Fibroblast of pulmonary artery (primary cell): ENCODE measurements around the gene UBTF.

ENCODE experiments used
- DNase-seq: peaks from one replicate; pipeline ENCODE4 v3.0.0-alpha.2; 2010; ENCODE audit warnings: low read depth
- H3K4me3 ChIP-seq: replicated peaks from 2 replicates; pipeline ENCODE4 v1.5.1; 2011; ENCODE audit warnings: low read depth, mild to moderate bottlenecking, control low read depth, low read length, moderate library complexity
- TF ChIP-seq, protein P1 (sequence below): IDR thresholded peaks from 2 replicates; pipeline ENCODE4 v1.5.1; 2011; ENCODE audit warnings: mild to moderate bottlenecking, control low read depth, low read length, inconsistent platforms; ENCODE audit errors: missing control alignments

Gene UBTF

DNA sequence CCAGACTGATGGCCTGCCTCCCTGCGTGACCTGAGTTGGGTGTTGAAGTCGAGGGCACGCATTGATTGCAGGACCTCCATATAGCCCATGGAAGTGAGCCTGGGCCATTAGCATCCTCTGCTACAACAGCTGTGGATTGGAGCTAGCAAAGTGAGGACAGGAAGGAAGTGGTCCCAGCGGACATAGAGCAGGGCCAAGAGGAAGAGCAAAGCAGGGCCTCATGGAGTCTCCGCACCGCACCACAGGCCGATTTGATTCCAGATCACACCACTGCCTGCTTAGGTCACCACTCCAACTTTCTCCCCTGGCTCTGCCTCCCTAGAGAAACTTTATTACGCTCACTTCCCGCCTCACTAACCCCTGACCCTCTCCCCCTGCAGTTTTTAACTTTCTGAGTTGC is 10.7 kb upstream of the UBTF start:
- TF ChIP-seq, protein P1, sequence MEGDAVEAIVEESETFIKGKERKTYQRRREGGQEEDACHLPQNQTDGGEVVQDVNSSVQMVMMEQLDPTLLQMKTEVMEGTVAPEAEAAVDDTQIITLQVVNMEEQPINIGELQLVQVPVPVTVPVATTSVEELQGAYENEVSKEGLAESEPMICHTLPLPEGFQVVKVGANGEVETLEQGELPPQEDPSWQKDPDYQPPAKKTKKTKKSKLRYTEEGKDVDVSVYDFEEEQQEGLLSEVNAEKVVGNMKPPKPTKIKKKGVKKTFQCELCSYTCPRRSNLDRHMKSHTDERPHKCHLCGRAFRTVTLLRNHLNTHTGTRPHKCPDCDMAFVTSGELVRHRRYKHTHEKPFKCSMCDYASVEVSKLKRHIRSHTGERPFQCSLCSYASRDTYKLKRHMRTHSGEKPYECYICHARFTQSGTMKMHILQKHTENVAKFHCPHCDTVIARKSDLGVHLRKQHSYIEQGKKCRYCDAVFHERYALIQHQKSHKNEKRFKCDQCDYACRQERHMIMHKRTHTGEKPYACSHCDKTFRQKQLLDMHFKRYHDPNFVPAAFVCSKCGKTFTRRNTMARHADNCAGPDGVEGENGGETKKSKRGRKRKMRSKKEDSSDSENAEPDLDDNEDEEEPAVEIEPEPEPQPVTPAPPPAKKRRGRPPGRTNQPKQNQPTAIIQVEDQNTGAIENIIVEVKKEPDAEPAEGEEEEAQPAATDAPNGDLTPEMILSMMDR = no peak
- H3K4me3 ChIP-seq = no peak overlapping the region
- DNase-seq = no peak

DNA sequence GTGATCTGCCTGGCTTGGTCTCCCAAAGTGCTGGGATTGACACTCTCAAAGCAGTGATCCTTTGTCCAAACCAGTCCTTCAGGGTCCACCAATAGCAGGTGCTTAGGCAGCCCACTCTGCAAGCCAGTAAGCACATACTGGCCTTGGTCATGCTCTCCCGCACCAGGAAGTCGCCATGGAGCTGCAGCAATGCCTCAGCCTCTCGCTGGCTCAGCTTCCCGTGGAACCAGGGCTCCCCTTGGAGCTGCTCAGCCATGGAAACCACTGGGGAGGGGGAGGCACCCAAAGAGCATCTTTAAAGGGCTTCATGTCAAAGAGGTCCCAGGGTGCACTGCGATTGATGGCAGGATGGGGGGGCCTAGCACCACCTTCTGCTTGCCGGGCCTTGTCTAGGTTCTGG is 9.6 kb upstream of the UBTF start:
- DNase-seq = no peak
- H3K4me3 ChIP-seq = no peak overlapping the region
- TF ChIP-seq, protein P1 = no peak

DNA sequence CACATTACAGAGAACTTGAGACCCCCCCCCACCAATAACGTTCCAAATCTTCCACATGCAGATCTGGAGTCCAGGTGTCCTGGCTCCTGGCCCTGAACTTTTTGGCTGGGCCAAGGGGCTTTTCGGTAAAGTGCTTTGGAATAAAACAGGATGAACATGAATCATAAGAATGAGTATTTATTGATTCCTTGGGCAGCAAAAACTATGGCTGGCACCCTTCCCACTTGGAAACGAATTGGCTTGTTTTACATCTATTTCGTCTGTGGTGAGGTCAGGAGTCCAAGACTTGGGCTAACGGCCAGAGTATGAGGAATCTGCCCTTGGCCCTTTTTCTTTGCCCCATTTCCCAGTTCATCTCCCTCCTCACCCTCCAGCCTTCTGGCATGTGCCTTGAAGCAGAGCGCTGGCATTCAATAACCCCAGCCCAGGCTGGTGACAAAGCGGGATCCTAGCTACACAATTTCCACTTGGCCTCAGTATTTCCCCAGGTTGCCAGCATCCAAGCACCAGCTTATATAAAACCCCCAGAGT is 4.1 kb upstream of the UBTF start:
- no peak overlapping the region for H3K4me3 ChIP-seq
- DNase-seq = peak; percentile 58
- TF ChIP-seq, protein P1 = no peak

DNA sequence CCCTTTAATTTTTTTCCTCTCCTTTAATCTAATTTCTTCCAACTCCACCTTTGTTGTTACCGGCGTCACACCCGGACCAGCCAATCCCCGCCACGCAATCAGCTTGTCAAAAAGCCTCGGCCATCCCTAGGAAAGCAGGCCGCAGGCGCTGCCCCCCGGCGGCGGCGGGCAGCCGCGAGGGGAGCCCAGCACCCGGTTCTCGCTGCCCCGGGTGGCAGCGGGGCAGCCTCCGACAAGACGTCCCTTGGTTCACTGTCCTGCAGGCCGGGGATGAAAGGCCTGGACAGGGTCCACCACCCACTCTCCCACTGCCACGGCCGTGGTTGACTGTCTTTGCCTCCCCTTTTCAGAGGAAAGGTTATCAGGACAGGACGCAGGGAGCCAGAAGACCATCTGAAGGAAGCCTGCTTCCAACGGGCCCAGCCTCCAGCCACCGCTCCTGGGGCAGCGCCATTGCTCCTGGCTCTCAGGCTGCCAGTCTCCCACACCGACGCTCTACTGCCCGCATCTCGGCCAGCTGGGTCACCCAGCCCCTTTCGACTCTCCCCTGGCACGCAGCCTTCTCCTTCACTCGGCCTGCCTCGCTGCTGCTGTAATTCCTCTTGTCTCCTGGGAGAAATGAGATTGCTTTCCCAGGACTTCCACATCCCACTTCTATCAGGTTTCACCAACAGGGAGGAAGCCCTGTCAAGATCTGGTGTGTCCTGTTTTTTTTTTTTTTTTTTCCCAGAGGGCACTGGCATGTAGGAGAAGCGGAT is 2.8 kb upstream of the UBTF start:
- DNase-seq = peak; percentile 79
- peak overlapping the region; percentile 83 for H3K4me3 ChIP-seq
- TF ChIP-seq, protein P1 = no peak

DNA sequence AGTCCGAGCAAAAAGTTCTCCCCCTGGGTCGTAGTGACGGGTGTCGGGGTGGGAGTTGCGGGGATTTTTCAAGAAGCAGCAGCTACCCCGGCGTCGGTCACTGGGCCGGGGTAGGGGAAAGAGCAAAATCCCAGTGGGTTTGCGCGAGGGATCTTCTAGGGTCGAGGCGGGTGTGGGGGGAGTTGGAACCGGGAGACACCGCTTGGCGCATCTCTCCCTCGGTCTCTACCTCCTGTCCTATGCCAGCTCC is 2.3 kb upstream of the UBTF start:
- no peak for DNase-seq
- peak overlapping the region; percentile 83 for H3K4me3 ChIP-seq
- TF ChIP-seq, protein P1 = no peak

DNA sequence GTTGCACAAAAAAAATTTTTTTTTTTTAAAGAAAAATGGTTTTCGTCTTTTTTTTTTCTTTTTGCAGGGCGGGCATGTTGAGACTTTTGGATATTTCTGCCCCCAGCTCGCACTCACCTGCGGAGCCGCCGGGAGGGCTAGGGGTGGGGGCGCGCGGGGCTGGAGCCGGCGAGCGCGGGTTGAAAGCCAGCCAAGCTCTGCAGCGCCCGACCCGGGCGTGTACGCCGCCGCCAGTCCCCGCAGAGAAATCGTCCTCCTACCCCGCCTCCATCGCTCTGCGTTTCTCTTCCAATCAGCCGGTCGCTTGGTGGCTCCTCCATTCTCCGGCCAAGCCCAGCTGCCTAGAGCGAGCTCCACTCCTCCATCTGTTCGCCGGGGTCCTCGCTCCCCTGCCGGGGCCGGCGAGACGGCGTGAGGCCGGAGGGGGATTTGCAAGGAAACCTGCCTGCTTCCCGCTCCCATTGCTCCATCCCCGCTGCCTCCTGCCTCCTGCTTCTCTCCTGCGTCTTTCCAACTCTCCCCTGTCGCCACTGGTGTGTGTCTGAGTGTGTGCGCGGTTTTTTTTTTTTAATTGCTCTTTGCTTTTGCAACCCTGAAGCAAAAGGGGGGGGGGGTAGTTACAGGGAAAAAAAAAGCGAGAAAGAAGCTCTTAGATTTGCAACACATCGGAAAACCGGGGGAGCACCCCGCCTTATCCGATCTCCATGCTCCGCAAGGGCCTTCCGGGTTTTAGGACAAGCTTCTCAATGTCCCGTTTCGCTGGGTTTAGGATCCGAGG is 1.8 kb upstream of the UBTF start:
- H3K4me3 ChIP-seq = peak overlapping the region; percentile 83
- TF ChIP-seq, protein P1 = no peak
- peak; percentile 83 for DNase-seq
